ENCODE results near the gene OXCT2.

OXCT2 gene

GRCh38 chr1:39805385-39805784 lies 34.2 kb upstream of the OXCT2 start:
- no peak for TF ChIP-seq REST (IDR thresholded peaks at IDR 0.05; ENCODE audit: insufficient replicate concordance, low read depth)
- no peak for TF ChIP-seq CTCF (IDR thresholded peaks at IDR 0.05; ENCODE audit: insufficient read depth, low read length)
- no peak for TF ChIP-seq SPI1 (IDR thresholded peaks at IDR 0.05; ENCODE audit: borderline replicate concordance, low read depth)
- TF ChIP-seq POLR2AphosphoS5 (IDR thresholded peaks at IDR 0.05; ENCODE audit: low read depth): no peak
- no peak for TF ChIP-seq GABPA (IDR thresholded peaks at IDR 0.05; ENCODE audit: low read depth)
- no peak for DNase-seq (ENCODE audit: low read depth in 1 of 2, low spot score in 1 of 2)
- no peaks in the 10 kb centered on the region for H3K27me3 ChIP-seq (ENCODE audit: insufficient read depth, poor library complexity, severe bottlenecking)
- no peak overlapping the region for H3K4me3 ChIP-seq (replicated peaks; ENCODE audit: insufficient read depth, low read length)
- no peak overlapping the region for H3K27ac ChIP-seq (replicated peaks)

GRCh38 chr1:39802496-39803260 lies 31.5 kb upstream of the OXCT2 start:
- H3K27ac ChIP-seq (replicated peaks): no peak overlapping the region
- no peak for DNase-seq (ENCODE audit: low read depth in 1 of 2, low spot score in 1 of 2)
- H3K27me3 ChIP-seq (ENCODE audit: insufficient read depth, poor library complexity, severe bottlenecking): no peaks in the 10 kb centered on the region
- TF ChIP-seq GABPA (IDR thresholded peaks at IDR 0.05; ENCODE audit: low read depth) (no peak), REST (IDR thresholded peaks at IDR 0.05; ENCODE audit: insufficient replicate concordance, low read depth) (no peak), POLR2AphosphoS5 (IDR thresholded peaks at IDR 0.05; ENCODE audit: low read depth) (no peak), CTCF (IDR thresholded peaks at IDR 0.05; ENCODE audit: insufficient read depth, low read length) (no peak)
- no peak overlapping the region for H3K4me3 ChIP-seq (replicated peaks; ENCODE audit: insufficient read depth, low read length)

GRCh38 chr1:39800471-39800835 lies 29.3 kb upstream of the OXCT2 start:
- Histone ChIP-seq H3K4me3 (replicated peaks; ENCODE audit: insufficient read depth, low read length) (no peak overlapping the region), H3K27ac (replicated peaks) (no peak overlapping the region; the same call in 1 of the 2 replicates), H3K27me3 (ENCODE audit: insufficient read depth, poor library complexity, severe bottlenecking) (no peaks in the 10 kb centered on the region)
- TF ChIP-seq REST (IDR thresholded peaks at IDR 0.05; ENCODE audit: insufficient replicate concordance, low read depth): no peak
- no peak for TF ChIP-seq SPI1 (IDR thresholded peaks at IDR 0.05; ENCODE audit: borderline replicate concordance, low read depth)
- no peak for TF ChIP-seq CTCF (IDR thresholded peaks at IDR 0.05; ENCODE audit: insufficient read depth, low read length)
- TF ChIP-seq POLR2AphosphoS5 (IDR thresholded peaks at IDR 0.05; ENCODE audit: low read depth): no peak
- peak; percentile 26 to 84 for DNase-seq (ENCODE audit: low read depth in 1 of 2, low spot score in 1 of 2)

All from HL-60 (cell line).